Effector memory CD8-positive, alpha-beta T cell (primary cell): ENCODE results near the gene TMEM238L.

Experiments used
- ATAC-seq: fragments of 150-1000 bp; cut with Tn5 transposase; replicated peaks from 2 replicates; pipeline ENCODE4 v1.10.0; 2021; ENCODE audit warnings: mild to moderate bottlenecking, moderate library complexity
- DNase-seq, 3 experiments: peaks; one replicate each; pipeline ENCODE4 v3.0.0; 2021
- H3K27ac Mint-ChIP-seq, 2 donors: one replicate each; pipeline ENCODE4 v1.8.0; 2022; ENCODE audit warnings: mild to moderate bottlenecking in 2 of 2, mixed read lengths in 2 of 2, moderate library complexity in 2 of 2
- H3K27me3 Mint-ChIP-seq, 2 donors: one replicate each; pipeline ENCODE4 v1.8.0; 2022; ENCODE audit warnings: mixed read lengths in 2 of 2
- H3K36me3 Mint-ChIP-seq: one replicate; pipeline ENCODE4 v1.8.0; 2022; ENCODE audit warnings: mild to moderate bottlenecking, moderate library complexity, mixed read lengths; ENCODE audit not compliant: insufficient read depth
- H3K4me1 Mint-ChIP-seq, 2 donors: one replicate each; pipeline ENCODE4 v1.8.0; 2022; ENCODE audit warnings: low read depth in 2 of 2, mixed read lengths in 2 of 2
- H3K4me3 Mint-ChIP-seq, 2 donors: one replicate each; pipeline ENCODE4 v1.8.0; 2022; ENCODE audit warnings: mild to moderate bottlenecking in 2 of 2, mixed read lengths in 2 of 2, moderate library complexity in 2 of 2
- H3K9me3 Mint-ChIP-seq, 2 donors: one replicate each; pipeline ENCODE4 v1.8.0; 2022; ENCODE audit warnings: mixed read lengths in 2 of 2

Gene TMEM238L

GRCh38 chr17:10798332-10798749, 5.6 kb downstream of the TMEM238L start:
- H3K27me3 Mint-ChIP-seq, result peaks cover 11 to 16% of the 10 kb centered on the region in 2 donors
- no peaks in the 10 kb centered on the region for H3K36me3 Mint-ChIP-seq
- H3K9me3 Mint-ChIP-seq, result no peaks in the 10 kb centered on the region
- DNase-seq (no peak), ATAC-seq (no peak)
- no peak overlapping the region for H3K27ac Mint-ChIP-seq
- H3K4me1 Mint-ChIP-seq, result no peaks in the 10 kb centered on the region
- H3K4me3 Mint-ChIP-seq, result no peak overlapping the region

DNA sequence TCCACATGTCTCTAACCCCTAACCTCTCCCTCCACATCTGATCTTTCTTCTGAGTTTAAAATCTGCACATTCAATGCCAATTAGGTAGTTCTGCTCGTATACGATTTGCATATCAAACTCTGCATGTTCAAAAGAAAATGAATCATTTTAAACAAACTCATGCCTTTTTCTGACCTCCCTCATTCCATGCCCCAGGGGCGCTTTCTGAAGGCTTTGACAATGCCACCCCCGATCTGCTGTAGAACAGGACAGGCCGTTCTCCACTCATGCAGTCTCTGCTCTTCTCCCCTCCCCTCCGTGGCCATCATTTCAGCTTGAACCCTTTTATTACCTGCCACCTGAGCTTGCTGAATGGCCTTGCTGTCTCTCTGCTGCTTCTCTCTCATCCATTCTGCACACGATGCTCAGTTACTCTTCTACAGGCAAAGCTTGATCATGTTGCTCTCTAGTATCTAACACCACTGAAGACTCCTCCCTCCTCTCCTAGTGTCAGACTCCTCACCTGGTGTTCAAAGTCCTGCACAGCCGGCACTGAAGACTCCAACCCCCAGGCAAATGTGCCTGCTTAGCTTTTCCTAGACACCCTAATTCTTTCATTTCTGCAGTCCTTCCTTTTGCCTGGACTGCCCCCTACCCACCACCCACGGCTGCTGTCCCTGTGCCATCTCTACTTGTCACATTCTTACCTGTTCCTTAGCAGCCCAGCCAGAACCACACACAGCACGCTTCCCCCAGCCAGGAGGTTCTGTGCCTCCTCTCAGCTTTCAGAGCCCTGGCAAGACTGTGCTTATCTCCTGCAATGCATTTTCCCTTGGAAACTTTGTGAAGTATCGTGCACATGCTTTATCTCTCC, 6.2 kb downstream of the TMEM238L start:
- no peak for ATAC-seq
- Mint-ChIP-seq H3K4me1 (no peaks in the 10 kb centered on the region), H3K9me3 (no peaks in the 10 kb centered on the region), H3K4me3 (no peak overlapping the region), H3K27ac (no peak overlapping the region), H3K36me3 (no peaks in the 10 kb centered on the region), H3K27me3 (peaks cover 4 to 12% of the 10 kb centered on the region in 2 donors)
- no peak for DNase-seq

DNA sequence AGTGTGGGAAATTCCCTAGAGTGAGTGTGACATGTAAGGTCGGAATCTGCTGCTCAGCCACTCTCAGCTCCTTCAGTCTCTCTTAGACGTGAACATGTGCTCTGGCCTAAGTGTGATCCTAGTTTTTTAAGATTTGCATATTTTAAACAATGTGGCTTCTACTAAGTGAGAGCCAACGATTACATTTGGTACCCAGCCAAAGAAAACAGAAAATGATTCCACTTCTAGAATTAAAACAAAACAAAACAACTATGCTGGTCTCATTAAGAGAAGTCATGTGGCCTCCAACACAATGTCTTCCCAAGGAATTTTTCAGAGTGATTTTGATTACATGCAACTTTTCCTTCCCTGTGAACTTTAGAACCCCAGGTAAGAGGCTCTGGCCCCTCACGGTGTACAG, 10.1 kb downstream of the TMEM238L start:
- no peak for ATAC-seq
- DNase-seq, result no peak
- Mint-ChIP-seq H3K36me3 (no peaks in the 10 kb centered on the region), H3K4me1 (no peaks in the 10 kb centered on the region), H3K4me3 (no peak overlapping the region), H3K27ac (no peak overlapping the region), H3K9me3 (no peaks in the 10 kb centered on the region), H3K27me3 (peaks cover 20 to 24% of the 10 kb centered on the region in 2 donors)

- H3K4me1 Mint-ChIP-seq, result no peaks in the 10 kb centered on the region
- no peak for ATAC-seq
- H3K9me3 Mint-ChIP-seq, result no peaks in the 10 kb centered on the region
- H3K4me3 Mint-ChIP-seq, result no peak overlapping the region
- no peaks in the 10 kb centered on the region for H3K36me3 Mint-ChIP-seq
- H3K27me3 Mint-ChIP-seq, result peaks cover 23 to 29% of the 10 kb centered on the region in 2 donors
- H3K27ac Mint-ChIP-seq, result no peak overlapping the region
- DNase-seq, result no peak
Observed at GRCh38 chr17:10793256-10793655, 10.6 kb downstream of the TMEM238L start.

GRCh38 chr17:10792151-10792550, 11.7 kb downstream of the TMEM238L start:
- ATAC-seq, result no peak
- H3K27ac Mint-ChIP-seq, result no peak overlapping the region
- no peak overlapping the region for H3K4me3 Mint-ChIP-seq
- DNase-seq, result no peak
- H3K4me1 Mint-ChIP-seq, result no peaks in the 10 kb centered on the region
- peaks cover 34 to 41% of the 10 kb centered on the region in 2 donors for H3K27me3 Mint-ChIP-seq
- H3K36me3 Mint-ChIP-seq, result no peaks in the 10 kb centered on the region
- no peaks in the 10 kb centered on the region for H3K9me3 Mint-ChIP-seq

- no peak overlapping the region for H3K27ac Mint-ChIP-seq
Observed at GRCh38 chr17:10790491-10791401, 13.2 kb downstream of the TMEM238L start.

GRCh38 chr17:10789694-10790271, 14.1 kb downstream of the TMEM238L start:
- ATAC-seq (no peak), DNase-seq (no peak)
- Mint-ChIP-seq H3K36me3 (no peaks in the 10 kb centered on the region), H3K27me3 (peaks cover 41 to 59% of the 10 kb centered on the region in 2 donors), H3K4me1 (no peaks in the 10 kb centered on the region), H3K27ac (no peak overlapping the region), H3K4me3 (no peak overlapping the region), H3K9me3 (no peaks in the 10 kb centered on the region)

More at GRCh38 chr17:10790491-10791401, 13.2 kb downstream of the TMEM238L start:
- Mint-ChIP-seq H3K9me3 (no peaks in the 10 kb centered on the region), H3K27me3 (peaks cover 40 to 53% of the 10 kb centered on the region in 2 donors), H3K4me3 (no peak overlapping the region), H3K4me1 (no peaks in the 10 kb centered on the region), H3K36me3 (no peaks in the 10 kb centered on the region)
- DNase-seq (no peak), ATAC-seq (no peak)

- Mint-ChIP-seq H3K27me3 (peaks cover 57 to 70% of the 10 kb centered on the region in 2 donors), H3K36me3 (no peaks in the 10 kb centered on the region), H3K4me3 (no peak overlapping the region), H3K9me3 (peaks cover 6 to 7% of the 10 kb centered on the region in 2 donors), H3K4me1 (no peaks in the 10 kb centered on the region), H3K27ac (no peak overlapping the region)
- ATAC-seq, result no peak
- DNase-seq, result no peak
Observed at GRCh38 chr17:10787306-10788045, 16.4 kb downstream of the TMEM238L start.

DNA sequence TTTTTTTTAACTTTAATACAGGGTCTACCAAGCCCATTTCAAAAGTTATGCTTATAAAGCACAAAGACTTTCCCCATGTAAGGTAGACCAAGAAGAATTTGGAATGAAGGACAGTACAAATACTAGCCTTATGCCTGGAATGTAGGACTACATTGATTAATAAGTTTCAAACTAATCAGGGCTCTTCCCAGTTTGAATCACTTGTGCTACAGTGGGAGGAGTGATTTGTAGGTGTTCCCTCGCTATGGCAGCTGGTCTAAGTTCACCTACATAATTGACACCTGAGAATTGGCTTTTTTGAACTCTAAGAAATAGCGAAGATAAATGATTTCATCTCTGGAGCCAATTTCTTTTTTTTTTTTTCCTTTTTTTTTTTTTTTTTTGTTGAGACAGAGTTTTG, 18.6 kb downstream of the TMEM238L start:
- ATAC-seq (no peak), DNase-seq (no peak)
- H3K36me3 Mint-ChIP-seq, result no peaks in the 10 kb centered on the region
- no peaks in the 10 kb centered on the region for H3K4me1 Mint-ChIP-seq
- peaks cover 6 to 7% of the 10 kb centered on the region in 2 donors for H3K9me3 Mint-ChIP-seq
- no peak overlapping the region for H3K4me3 Mint-ChIP-seq
- no peak overlapping the region for H3K27ac Mint-ChIP-seq
- peaks cover 50 to 61% of the 10 kb centered on the region in 2 donors for H3K27me3 Mint-ChIP-seq

GRCh38 chr17:10779609-10780008, 24.3 kb downstream of the TMEM238L start:
- peaks cover 6 to 7% of the 10 kb centered on the region in 2 donors for H3K9me3 Mint-ChIP-seq
- DNase-seq (no peak), ATAC-seq (no peak)
- no peak overlapping the region for H3K4me3 Mint-ChIP-seq
- no peak overlapping the region for H3K27ac Mint-ChIP-seq
- H3K27me3 Mint-ChIP-seq, result peaks cover 18 to 25% of the 10 kb centered on the region in 2 donors
- no peaks in the 10 kb centered on the region for H3K36me3 Mint-ChIP-seq
- no peaks in the 10 kb centered on the region for H3K4me1 Mint-ChIP-seq

GRCh38 chr17:10777890-10778289, 26.0 kb downstream of the TMEM238L start:
- peaks cover 0 to 2% of the 10 kb centered on the region in 2 donors for H3K9me3 Mint-ChIP-seq
- no peak for ATAC-seq
- H3K36me3 Mint-ChIP-seq, result no peaks in the 10 kb centered on the region
- no peaks in the 10 kb centered on the region for H3K4me1 Mint-ChIP-seq
- H3K27ac Mint-ChIP-seq, result no peak overlapping the region
- DNase-seq, result no peak
- H3K27me3 Mint-ChIP-seq, result peaks cover 8 to 20% of the 10 kb centered on the region in 2 donors
- no peak overlapping the region for H3K4me3 Mint-ChIP-seq

DNA sequence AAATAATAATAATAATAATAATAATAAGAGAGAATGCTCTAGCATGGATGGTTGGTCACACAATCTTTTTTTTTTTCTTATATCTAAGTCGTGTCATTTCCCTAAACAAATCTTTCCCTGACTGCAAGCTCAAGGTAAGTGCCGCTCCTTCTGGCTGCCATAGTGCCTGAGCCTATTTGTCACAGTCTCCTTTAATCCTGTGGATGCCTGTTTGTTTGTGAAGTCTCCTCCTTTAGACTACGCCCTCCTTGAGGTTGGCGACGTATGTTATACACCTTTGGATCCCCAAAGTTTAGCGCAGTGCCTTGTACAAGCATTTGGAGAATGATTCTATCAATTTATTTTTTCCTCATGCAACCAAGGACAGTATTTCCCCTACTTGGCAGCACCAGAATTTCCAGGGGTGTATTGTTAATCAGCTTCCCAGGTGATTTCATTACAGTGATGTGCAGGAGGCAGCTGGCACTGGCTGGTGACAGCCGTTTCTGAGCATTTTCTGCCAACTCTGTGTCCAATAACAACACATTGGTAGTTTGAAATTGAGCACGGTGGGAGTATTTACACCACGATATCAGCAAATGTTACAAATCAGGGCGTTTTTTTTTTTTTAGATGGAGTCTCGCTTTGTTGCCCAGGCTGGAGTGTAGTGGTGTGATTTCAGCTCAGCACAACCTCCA, 26.6 kb downstream of the TMEM238L start:
- no peaks in the 10 kb centered on the region for H3K36me3 Mint-ChIP-seq
- DNase-seq (no peak), ATAC-seq (no peak)
- no peaks in the 10 kb centered on the region for H3K4me1 Mint-ChIP-seq
- no peak overlapping the region for H3K27ac Mint-ChIP-seq
- peaks cover 8 to 16% of the 10 kb centered on the region in 2 donors for H3K27me3 Mint-ChIP-seq
- H3K4me3 Mint-ChIP-seq, result no peak overlapping the region
- no peaks in the 10 kb centered on the region for H3K9me3 Mint-ChIP-seq
